ENCODE data around the gene MAP3K13.

The MAP3K13 gene

GRCh38 chr3:185362850-185363661, at the start of gene MAP3K13:
Gene MAP3K13, plus strand, starts transcription at chr3:185363136. Its CDS starts 65,446 bp downstream, at chr3:185428582.
- peak; percentile 94 to 96 for DNase-seq (ENCODE audit: low read depth in 2 of 2)
- TF ChIP-seq CTCF (IDR thresholded peaks at IDR 0.05; ENCODE audit: low read depth, low read length) = no peak

DNA sequence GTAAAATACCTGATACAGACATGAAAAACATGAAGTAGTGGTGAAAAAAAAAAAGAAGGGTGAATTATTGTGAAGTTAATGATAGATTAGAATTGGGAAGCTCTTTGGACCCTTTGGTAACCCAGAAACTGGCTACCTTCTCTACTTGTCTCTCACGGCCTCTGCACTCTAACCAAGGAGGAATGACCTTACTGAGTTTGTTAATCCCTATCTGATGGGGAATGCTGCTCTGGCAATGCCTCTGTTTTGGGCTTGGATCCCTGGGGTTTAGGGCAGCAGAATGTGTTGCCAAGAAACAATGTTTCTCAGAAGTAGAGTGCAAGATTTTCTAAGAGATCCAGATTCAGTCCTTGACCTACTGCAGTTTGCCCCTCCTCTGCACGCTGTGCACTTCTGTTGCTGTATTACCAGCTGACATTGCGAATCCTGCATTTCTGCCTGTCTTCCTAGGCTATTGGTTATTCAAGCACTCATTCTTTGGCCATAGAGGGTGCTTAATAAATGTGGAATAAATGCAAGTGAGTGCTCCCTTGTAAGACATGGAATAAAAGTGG, 49.2 kb upstream of the MAP3K13 start:
- no peak overlapping the region for H3K4me3 ChIP-seq (replicated peaks in 1 of 2; ENCODE audit: low read depth in 2 of 2, low read length in 2 of 2)
- TF ChIP-seq CTCF (IDR thresholded peaks at IDR 0.05; ENCODE audit: low read depth, low read length) = no peak
- DNase-seq (ENCODE audit: low read depth in 2 of 2) = peak in 1 of 2 donors; percentile 50

More at GRCh38 chr3:185362850-185363661, at the start of gene MAP3K13:
- H3K4me3 ChIP-seq (replicated peaks in 1 of 2; ENCODE audit: low read depth in 2 of 2, low read length in 2 of 2) = peak within 1 kb of the TSS; percentile 27 to 59

GRCh38 chr3:185316740-185317412, 46.1 kb upstream of the MAP3K13 start:
- TF ChIP-seq CTCF (IDR thresholded peaks at IDR 0.05; ENCODE audit: low read depth, low read length) = no peak
- H3K4me3 ChIP-seq (replicated peaks in 1 of 2; ENCODE audit: low read depth in 2 of 2, low read length in 2 of 2) = peak overlapping the region in 1 of 2 donors; percentile 9

DNA sequence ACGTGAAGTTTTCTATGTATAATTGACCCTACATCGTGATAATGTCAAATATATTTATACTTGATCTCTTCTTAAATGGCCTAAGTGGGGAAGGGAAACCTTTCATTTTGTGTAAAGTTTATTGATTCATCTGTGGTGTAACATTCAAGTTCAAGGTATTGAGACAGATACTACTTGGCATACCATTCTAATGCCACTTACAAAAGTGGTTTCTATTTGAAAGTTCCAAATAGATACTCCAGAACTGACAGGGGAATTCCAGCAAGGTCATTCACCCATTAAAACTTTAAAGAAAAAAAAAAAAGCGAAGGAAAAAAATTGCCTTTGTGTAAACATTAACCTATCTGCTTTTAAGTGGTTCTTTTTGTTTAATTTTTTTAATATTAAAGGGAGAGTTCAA, 45.3 kb upstream of the MAP3K13 start:
- TF ChIP-seq CTCF (IDR thresholded peaks at IDR 0.05; ENCODE audit: low read depth, low read length) = no peak
- DNase-seq (ENCODE audit: low read depth in 2 of 2) = peak in 1 of 2 donors; percentile 25
- no peak overlapping the region for H3K4me3 ChIP-seq (replicated peaks in 1 of 2; ENCODE audit: low read depth in 2 of 2, low read length in 2 of 2)

More at GRCh38 chr3:185316740-185317412, 46.1 kb upstream of the MAP3K13 start:
- peak; percentile 92 to 93 for DNase-seq (ENCODE audit: low read depth in 2 of 2)

GRCh38 chr3:185318141-185318540, 44.8 kb upstream of the MAP3K13 start:
- no peak overlapping the region for H3K4me3 ChIP-seq (replicated peaks in 1 of 2; ENCODE audit: low read depth in 2 of 2, low read length in 2 of 2)
- no peak for TF ChIP-seq CTCF (IDR thresholded peaks at IDR 0.05; ENCODE audit: low read depth, low read length)
- peak; percentile 53 to 70 for DNase-seq (ENCODE audit: low read depth in 2 of 2)

- no peak for DNase-seq (ENCODE audit: low read depth in 2 of 2)
- no peak for TF ChIP-seq CTCF (IDR thresholded peaks at IDR 0.05; ENCODE audit: low read depth, low read length)
These were observed 43.1 kb upstream of the MAP3K13 start for GRCh38 chr3:185319801-185320200.

More at GRCh38 chr3:185319801-185320200, 43.1 kb upstream of the MAP3K13 start:
- H3K4me3 ChIP-seq (replicated peaks in 1 of 2; ENCODE audit: low read depth in 2 of 2, low read length in 2 of 2) = no peak overlapping the region
